NCI-H2196 (cell line): ENCODE data around the gene MRPL2.

ENCODE experiments used
- DNase-seq: peaks from one replicate; lab custom pipeline; 2025; ENCODE audit not compliant: unreplicated experiment; lab: John Stamatoyannopoulos, UW

The MRPL2 gene

DNA sequence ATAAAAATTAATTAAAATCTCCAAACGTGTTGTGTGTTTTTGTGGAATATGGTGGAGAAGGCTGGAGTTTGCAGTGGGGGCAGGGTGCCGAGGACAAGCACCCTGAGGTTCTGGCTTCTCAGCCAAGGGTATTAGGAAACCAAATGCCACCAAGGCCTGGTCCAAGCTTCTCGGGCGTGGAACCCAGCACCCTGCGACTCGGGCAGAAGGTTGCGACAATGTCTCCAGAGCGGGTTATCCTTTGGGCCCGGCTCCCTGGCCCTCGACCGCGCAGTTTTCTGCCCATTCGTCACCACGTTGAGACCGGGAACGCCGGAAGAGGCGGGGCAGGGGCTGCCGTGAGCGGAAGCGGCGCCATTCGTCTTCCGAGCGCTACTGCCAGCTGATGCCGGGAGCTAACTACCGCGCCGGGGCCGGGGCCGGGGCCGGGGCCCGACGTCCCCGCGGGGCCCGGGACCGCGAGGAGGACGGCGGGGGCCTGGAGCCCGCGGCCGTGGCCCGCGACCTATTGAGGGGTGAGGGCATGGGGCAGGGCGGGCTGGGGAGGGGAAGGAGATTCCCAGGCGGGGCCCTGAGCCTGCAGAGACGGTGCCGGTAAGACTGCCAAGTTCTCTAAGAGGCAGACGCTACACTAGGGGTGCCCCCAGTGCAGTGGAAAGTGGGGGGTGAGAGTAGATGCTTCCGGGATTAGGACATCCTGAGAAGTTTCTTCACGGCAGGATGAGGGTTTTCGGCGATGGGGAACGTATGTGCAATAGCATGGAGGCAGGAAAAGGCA lies 37.8 kb downstream of the MRPL2 start, which contains the start of gene RRP36:
TSS of gene RRP36 (plus strand) at position 354 of the 778 bp plus-strand sequence. CDS start at position 386, 32 bp downstream.
- peak; percentile 87 for DNase-seq

DNA sequence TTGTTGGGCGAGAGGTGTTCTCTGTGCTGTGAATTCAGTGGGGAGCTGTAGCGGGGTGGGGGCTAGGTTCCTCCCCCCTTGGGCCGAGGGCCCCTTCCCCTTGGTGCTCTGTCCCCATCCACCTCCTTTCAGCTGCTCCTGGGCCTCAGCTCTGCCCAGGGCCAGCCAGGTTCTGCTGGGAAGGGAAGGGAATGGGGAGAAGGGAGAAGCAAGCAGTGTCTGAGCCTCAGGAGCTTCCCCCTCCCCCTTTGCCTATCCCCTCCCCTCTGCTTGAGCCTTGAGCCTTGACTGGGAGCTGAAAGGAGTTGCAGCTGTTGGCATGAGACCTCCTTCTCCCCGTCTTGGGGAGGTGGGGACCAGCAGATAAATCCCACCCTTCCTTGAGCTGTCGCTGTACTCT lies 38.4 kb downstream of the MRPL2 start:
- DNase-seq, result no peak

DNA sequence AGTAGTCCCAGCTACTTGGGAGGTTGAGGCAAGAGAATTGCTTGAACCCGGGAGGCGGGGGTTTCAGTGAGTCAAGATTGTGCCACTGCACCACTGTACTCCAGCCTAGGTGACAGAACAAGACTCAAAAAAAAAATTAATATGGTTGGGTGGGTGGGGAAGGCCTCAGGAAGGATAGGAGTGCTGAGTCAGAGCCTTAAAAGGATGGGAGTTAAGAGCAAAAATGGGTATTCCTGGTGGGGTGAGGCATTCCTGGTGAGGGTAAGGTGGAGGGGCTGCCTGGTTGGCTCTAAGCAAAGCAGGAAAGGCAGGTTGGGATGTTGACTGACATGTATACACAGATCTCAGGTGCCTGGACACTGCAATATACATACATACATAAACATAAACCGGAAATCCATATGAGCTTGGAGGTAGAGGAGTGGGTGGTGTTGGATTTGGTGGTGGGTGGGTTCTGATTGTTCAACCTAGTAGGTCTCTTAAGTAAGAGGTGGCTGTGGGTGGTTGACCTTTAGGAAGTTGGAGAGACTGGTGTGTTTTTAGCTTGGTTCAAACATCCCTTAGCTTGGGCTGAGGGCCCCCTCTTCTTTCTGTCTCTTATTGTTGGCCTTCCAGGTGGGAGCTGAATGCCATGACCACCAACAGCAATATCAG lies 39.1 kb downstream of the MRPL2 start:
- no peak for DNase-seq

DNA sequence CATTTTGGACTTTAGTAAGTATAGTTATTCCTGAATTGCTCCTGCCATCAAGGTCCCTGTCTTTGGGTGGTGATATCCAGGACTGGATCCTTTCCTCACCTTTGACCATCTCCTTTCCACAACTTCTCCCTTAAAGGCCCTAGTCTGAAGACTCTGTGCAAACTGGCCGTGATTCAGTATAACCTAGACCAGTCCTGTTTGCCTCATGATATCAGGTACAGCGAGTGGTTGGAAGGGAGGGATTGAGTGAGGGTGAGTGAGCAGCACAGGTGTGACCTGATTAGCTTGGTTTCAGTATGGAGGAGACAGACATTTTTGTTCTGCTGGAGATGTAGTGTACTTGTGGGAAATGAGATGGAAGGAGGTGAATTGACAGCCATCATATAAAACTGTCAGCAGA lies 40.1 kb downstream of the MRPL2 start:
- no peak for DNase-seq

DNA sequence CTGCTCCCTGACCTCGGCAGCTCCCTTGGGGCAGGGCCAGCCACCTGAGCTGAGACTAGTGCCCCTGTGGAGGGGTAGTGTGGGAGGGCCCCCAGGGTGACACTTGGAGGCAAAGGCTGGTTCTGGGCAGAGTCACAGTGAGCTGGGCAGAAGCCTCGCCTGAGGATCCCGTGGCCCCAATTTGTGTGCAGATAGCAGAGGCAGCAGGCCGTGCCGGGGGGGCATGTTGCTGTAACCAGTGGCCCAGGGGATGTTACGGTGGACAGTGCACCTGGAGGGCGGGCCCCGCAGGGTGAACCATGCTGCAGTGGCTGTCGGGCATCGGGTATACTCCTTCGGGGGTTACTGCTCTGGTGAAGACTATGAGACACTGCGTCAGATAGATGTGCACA lies 42.3 kb downstream of the MRPL2 start:
- no peak for DNase-seq

DNA sequence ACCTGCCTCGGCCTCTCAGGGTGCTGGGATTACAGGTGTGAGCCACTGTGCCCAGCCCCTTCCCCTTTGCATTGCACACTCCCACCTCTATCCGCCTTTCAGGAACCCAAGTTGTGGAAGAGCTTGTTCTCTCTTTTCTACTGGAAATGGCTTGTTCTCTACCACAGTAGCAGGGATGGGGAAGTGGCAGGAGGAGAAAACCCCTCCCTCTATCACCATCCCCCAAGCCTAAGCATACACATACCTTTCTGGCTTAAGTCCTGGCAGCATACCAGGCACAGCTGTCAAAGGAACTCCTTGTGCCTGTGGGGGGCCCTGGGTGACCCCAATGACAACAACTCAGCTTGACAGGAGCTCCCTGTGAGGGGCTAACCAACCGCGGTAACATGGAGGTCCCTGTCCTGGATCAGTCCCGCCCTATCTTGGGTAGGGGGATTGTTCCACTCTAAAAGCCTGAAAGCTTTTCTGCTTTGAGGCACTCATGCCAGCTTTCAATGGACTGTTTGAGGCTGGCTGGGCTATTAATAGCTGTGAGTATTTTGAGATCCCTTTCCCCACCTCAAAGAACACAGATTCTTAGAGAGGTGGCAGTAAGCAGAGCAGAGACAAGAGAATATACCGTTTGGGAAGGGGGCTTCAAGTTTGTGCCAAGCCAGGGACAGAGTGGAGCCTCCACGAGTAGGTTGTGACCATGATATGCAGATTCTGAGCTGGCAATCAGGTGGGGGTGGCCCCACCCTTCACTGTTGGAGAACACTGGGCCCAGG lies 42.9 kb downstream of the MRPL2 start:
- DNase-seq, result no peak

DNA sequence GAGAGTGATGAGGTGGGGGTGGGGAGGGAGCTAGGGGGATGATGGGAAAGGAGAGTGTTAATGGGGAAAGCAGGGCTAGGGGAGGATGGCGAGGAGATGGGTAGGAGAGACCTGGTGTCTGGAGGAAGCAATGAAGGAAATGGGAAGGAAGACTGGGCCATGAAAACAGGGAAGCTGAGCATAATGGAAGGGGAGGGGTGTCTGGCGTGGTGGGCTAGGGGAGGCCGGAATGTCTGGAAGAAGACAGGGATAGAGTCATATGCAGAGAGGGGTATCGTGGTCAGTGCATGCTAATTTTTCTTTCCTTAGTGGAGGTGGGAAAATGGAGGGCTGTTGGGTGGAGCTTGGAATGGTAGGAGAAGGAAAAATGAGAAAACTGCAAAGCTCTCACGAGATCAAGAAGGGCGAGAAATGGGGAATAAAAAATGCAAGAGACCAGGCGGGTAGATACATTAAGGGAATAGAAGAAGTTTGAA lies 44.8 kb downstream of the MRPL2 start:
- DNase-seq, result no peak

DNA sequence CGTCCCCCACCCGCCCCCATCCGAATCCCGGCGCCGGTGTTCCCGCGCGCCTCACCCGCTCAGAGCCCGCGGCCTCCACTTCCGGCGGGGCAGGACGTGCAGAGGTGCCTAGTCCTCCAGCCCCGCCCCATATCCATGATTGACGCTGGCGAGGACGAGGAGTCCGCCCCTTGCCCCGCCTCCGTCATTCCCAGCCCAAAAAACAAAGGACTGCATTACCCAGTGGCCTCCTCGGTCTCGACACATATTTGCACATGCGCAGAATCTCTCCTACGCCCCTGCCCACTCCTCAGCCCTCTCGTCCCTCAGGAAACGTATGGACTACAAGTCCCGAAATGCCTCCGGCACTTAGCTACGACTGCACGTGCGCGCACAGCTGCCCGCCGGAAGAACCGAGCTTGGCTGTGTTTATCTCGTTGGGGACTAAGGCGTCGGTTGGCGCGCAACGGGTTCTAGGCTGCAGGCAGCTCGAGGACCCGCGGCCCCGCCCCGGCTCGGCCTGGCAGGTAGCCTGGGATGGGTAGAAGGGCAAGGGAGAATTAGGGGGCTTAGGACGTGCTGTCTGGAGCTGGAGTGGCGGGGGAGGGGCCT lies 45.3 kb downstream of the MRPL2 start, which contains the start of the genes KLHDC3 and MEA1:
TSS of gene KLHDC3 (plus strand) at position 407 of the 591 bp plus-strand sequence. CDS start 2,944 bp downstream, outside the sequence.
TSS of gene MEA1 (minus strand) at position 104 of the 591 bp plus-strand sequence. CDS start 133 bp downstream, outside the sequence.
- peak; percentile 99 for DNase-seq

DNA sequence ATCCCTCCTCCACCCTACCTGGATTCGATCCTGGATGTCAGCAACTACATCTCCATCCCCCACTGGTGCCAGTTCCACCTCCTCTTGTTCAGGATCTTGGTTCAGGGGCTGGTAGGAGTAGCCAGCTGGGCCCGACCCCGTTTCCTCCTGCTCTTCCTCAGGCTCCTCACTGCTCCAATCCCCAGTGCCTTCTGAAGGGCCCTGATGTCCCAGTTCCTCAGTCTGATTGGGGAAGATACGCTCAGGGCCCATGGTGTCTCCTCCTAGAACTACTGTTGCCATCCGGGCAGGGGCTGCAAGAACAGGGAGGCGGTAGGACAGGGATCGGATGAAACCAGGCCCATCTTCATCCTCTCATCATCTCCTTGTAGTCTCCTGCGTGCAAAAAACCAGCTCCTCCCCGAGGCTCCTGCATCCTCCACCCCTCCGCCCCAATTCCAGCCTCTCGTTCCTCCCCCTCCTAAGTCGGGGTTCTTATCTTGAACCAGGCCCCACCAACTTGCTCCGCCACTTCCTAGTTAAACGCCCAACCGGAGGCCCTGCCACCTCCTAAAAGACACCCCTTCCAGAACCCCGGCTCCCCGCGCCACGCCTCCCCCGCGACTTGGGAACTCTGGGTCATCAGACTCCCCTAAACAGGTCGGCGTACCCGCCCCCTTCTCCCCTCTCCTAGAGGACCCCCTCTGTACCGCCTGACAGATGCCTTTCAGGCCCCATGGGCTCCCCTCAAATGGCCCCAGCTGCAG lies 46.0 kb downstream of the MRPL2 start:
- peak; percentile 47 for DNase-seq

DNA sequence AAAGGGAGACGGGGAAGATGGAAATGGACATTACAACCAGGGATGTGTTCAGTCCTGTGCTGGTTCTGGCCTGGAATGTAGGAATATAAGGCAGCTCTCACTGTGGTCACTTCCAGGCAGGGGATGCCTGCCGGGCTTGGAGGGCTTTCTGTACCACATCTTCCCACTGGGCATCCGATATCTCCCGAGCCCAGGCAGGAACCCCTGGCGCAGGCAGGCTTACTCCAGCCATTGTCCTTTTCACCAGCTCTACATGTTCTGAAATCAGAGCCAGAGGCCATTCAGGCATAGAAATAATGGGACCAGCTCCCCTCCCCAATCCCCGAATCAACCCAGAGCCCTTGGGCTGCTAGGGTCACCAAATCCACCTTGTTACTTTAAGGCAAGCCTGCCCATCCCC lies 46.9 kb downstream of the MRPL2 start:
- no peak for DNase-seq

DNA sequence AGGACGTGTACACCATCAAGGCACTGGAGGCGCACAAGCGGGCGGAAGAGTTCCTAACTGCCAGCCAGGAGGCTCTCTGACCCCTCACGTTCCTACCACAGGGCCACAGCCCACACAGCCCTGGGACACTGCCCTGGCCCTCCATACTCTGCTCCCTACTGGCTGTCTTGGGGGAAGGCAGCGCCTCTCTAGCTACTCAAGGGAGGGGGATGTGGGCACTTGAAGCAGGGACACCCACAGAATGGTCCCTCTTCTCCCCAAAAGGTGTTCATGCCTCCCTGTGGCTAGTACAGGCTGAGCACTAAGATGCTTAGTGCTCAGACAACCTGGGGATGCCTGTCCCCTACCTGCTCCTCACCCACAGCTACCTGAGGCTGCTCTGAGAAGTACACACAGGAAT lies 48.0 kb downstream of the MRPL2 start:
- DNase-seq, result no peak

DNA sequence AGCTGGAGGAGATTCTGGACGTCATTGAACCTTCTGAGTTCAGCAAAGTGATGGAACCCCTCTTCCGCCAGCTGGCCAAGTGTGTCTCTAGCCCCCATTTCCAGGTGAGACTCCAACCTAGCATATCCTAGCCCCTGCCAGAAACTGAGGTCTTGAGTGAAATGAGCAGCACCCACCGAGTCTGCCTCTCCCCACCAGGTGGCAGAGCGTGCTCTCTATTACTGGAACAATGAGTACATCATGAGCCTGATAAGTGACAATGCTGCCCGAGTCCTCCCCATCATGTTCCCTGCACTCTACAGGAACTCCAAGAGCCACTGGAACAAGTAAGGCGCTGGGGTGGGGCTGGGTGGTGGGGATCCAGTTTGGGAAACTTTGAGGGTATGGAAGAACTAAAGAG lies 50.1 kb downstream of the MRPL2 start:
- DNase-seq, result peak; percentile 23

DNA sequence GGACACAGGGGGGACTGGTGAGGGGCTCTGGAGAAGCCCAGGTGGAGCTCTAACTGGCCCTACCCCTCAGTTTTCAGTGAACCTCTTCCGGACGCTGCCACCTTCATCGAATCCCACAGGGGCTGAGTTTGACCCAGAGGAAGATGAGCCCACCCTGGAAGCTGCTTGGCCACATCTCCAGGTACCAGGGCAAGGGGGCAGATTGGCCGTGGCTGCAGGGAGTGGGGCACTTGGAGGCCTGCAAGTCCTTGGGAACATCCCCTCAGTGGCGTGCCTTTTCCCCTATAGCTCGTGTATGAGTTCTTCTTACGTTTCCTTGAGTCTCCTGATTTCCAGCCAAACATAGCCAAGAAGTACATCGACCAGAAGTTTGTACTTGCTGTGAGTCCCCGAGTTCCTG lies 52.1 kb downstream of the MRPL2 start:
- no peak for DNase-seq

DNA sequence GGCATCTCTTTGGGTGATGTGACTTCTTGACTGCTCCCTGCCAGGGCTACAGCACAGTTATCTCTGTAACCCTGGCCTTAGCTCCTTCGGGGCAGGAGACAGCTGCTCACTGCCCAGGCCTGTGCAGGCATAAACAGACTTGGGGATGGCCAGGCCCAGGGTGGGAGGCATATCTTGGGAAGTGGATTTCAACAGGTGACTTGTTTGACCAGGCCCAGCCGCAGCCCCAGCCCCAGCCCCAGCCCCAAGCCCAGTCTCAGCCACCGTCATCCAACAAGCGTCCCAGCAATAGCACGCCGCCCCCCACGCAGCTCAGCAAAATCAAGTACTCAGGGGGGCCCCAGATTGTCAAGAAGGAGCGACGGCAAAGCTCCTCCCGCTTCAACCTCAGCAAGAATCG lies 53.0 kb downstream of the MRPL2 start:
- DNase-seq, result no peak

DNA sequence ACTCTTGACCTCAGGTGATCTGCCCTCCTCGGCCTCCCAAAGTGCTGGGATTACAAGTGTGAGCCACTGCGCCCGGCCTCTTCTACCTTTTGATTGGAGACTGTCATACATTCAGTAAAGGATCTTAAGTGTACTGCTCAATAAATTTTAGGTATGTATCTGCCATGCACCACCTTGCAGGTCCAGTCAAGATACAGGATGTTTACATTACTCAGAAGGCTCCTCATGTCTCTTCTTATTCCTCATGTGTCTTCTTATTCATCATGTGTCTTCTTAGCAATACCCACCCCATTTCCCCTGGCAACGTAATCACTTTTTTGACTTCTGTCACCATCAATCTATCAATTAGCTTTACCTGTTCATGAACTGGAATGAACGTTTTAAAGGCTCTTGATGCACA lies 53.4 kb downstream of the MRPL2 start:
- no peak for DNase-seq
